Left ventricle myocardium inferior (tissue), 1 donor: ENCODE results near the gene CEP170B. TPM values are rescaled to one million over a fixed set of nuclear protein-coding genes. Genes with fewer than 3 reads are reported as not detected.
"Not testable (repeated sequence)": the region's sequence is repeated elsewhere in the genome, so short reads cannot be mapped to it uniquely, and the experiment has no call there.

Experiments
- DNase-seq: peaks from one replicate; pipeline ENCODE4 v3.0.0-alpha.2; 2020
- H3K27ac ChIP-seq: fragments of 200-600 bp; replicated peaks from 2 replicates; pipeline ENCODE4 v1.8.0; 2021
- H3K27me3 ChIP-seq: fragments of 200-600 bp; 2 replicates; pipeline ENCODE4 v1.8.0; 2021; ENCODE audit warnings: low read depth
- H3K36me3 ChIP-seq: fragments of 200-600 bp; 2 replicates; pipeline ENCODE4 v1.8.0; 2021
- H3K4me1 ChIP-seq: fragments of 200-600 bp; 2 replicates; pipeline ENCODE4 v1.8.0; 2021
- H3K4me3 ChIP-seq: fragments of 200-600 bp; 2 replicates; pipeline ENCODE4 v1.8.0; 2021; ENCODE audit warnings: mild to moderate bottlenecking, moderate library complexity
- H3K9me3 ChIP-seq: fragments of 200-600 bp; replicated peaks from 2 replicates; pipeline ENCODE4 v1.8.0; 2021
- intact Hi-C: fragments of 100-400 bp; cut with micrococcal nuclease; formaldehyde crosslinking; loops from one replicate; pipeline ENCODE4 v1.11.0; 2022
- total RNA-seq: library from RNA; stranded (reverse); fragmentation: NEBNext Ultra II Directional; extraction: Animal tissue kit (Norgen Biotek cat#: 25700); gene quantifications from one replicate; pipeline ENCODE4 v1.2.1, GENCODE V29; 2021
- TF ChIP-seq, protein P1 (sequence below): fragments of 200-600 bp; IDR thresholded peaks from 2 replicates; pipeline ENCODE4 v1.8.0; 2021; ENCODE audit warnings: antibody characterized with exemption, mild to moderate bottlenecking, borderline replicate concordance
- donor health status: DM: no; HTN: yes; CAD: no; lungs with severe emphysema.

CEP170B gene
- total RNA-seq, 1 donor from 2014 or later, result 11.7 TPM

- Histone ChIP-seq H3K27me3 (peaks cover 92% of the 10 kb centered on the region), H3K9me3 (no peaks in the 10 kb centered on the region), H3K4me1 (peaks cover 17% of the 10 kb centered on the region), H3K36me3 (no peaks in the 10 kb centered on the region), H3K27ac (no peak overlapping the region), H3K4me3 (no peak overlapping the region)
- intact Hi-C loops, result no loop called here
- no peak for DNase-seq
- TF ChIP-seq, protein P1, sequence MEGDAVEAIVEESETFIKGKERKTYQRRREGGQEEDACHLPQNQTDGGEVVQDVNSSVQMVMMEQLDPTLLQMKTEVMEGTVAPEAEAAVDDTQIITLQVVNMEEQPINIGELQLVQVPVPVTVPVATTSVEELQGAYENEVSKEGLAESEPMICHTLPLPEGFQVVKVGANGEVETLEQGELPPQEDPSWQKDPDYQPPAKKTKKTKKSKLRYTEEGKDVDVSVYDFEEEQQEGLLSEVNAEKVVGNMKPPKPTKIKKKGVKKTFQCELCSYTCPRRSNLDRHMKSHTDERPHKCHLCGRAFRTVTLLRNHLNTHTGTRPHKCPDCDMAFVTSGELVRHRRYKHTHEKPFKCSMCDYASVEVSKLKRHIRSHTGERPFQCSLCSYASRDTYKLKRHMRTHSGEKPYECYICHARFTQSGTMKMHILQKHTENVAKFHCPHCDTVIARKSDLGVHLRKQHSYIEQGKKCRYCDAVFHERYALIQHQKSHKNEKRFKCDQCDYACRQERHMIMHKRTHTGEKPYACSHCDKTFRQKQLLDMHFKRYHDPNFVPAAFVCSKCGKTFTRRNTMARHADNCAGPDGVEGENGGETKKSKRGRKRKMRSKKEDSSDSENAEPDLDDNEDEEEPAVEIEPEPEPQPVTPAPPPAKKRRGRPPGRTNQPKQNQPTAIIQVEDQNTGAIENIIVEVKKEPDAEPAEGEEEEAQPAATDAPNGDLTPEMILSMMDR, result no peak
Observed at GRCh38 chr14:104845834-104846441, 19.1 kb upstream of the CEP170B start.

DNA sequence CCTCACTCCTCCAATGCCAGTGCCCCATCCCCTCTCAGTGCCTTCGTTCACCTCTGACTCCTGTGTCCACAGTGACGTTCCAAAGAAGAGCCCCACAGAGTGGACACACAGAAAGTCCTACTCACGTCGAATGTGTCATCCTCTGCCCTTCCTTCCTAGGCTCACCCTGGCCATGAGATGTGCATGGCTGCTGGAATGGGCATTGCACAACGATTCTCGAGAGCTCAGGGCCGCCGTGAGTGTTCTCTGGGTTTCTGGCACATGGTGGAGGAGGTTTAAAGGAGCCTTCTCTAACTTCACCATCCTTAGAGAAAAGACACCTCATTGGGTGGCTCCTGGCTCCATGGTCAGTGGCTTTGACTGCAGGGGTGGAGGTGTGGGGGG lies 12.8 kb upstream of the CEP170B start:
- Histone ChIP-seq H3K9me3 (no peaks in the 10 kb centered on the region), H3K27me3 (peaks cover 66% of the 10 kb centered on the region), H3K4me1 (no peaks in the 10 kb centered on the region), H3K36me3 (no peaks in the 10 kb centered on the region), H3K27ac (no peak overlapping the region), H3K4me3 (no peak overlapping the region)
- intact Hi-C loops, result no loop called here
- no peak for DNase-seq
- TF ChIP-seq, protein P1, result no peak

GRCh38 chr14:104855532-104856090 lies 9.5 kb upstream of the CEP170B start:
- no peak overlapping the region for H3K27ac ChIP-seq
- TF ChIP-seq, protein P1, result no peak
- no peak overlapping the region for H3K4me3 ChIP-seq
- H3K4me1 ChIP-seq, result no peaks in the 10 kb centered on the region
- no peaks in the 10 kb centered on the region for H3K36me3 ChIP-seq
- H3K27me3 ChIP-seq, result peaks cover 35% of the 10 kb centered on the region
- intact Hi-C loops, result no loop called here
- H3K9me3 ChIP-seq, result no peaks in the 10 kb centered on the region
- DNase-seq, result no peak

- no peak overlapping the region for H3K27ac ChIP-seq
- H3K4me3 ChIP-seq, result no peak overlapping the region
- no peak for DNase-seq
- no peaks in the 10 kb centered on the region for H3K36me3 ChIP-seq
- intact Hi-C loops, result no loop called here
- no peaks in the 10 kb centered on the region for H3K9me3 ChIP-seq
- TF ChIP-seq, protein P1, result no peak
- peaks cover 28% of the 10 kb centered on the region for H3K27me3 ChIP-seq
- H3K4me1 ChIP-seq, result no peaks in the 10 kb centered on the region
Observed at GRCh38 chr14:104856157-104856868, 8.8 kb upstream of the CEP170B start.

DNA sequence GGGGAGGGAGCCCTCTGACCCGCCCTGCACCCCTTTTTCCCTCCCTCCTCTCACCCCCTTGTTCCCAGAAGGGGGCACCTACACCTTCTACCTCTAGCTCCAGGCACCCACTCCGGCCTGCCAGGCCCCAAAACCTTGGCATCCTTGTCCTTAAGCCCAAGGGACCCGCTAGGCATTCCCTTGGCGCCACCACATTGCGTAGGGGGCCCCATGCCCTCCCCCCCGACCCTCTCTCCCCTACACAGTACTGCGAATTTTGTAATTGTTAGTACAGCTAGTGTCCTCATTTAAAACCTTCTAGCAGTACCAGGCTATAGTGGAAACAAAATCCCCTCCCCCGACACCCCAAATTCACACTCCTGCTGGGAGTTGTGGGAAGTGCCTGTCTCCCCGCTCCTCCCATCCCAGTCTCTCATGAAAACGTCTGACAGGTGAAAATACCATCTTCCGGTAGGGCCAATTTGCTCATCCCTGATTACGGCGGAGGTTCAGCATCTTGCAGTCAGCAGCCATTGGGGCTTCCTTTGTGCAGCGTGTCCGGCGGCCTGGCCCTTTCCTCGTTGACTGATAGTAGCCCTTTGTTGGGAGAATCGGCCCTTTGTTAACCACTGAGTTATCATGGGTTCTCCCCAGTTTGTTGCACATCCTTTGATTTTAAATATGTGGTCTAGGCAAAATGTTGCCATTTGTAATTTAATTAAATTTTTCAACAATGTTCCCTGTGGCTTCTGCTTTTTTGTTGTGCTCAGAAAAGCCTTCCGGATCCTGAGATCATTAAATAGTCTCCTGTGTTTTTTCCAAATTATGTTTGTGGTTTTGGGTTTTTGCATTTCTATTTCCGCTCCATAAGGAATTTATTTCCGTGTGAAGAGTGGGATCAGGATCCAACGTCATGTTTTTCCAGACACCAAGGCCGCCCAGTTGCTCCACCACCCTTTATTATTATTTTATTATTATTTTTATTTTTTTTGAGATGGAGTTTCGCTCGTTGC lies 7.9 kb upstream of the CEP170B start:
- TF ChIP-seq, protein P1, result no peak
- Histone ChIP-seq H3K27me3 (peaks cover 19% of the 10 kb centered on the region), H3K9me3 (no peaks in the 10 kb centered on the region), H3K27ac (no peak overlapping the region), H3K36me3 (no peaks in the 10 kb centered on the region), H3K4me3 (no peak overlapping the region), H3K4me1 (no peaks in the 10 kb centered on the region)
- intact Hi-C loops, result no loop called here
- DNase-seq, result no peak

DNA sequence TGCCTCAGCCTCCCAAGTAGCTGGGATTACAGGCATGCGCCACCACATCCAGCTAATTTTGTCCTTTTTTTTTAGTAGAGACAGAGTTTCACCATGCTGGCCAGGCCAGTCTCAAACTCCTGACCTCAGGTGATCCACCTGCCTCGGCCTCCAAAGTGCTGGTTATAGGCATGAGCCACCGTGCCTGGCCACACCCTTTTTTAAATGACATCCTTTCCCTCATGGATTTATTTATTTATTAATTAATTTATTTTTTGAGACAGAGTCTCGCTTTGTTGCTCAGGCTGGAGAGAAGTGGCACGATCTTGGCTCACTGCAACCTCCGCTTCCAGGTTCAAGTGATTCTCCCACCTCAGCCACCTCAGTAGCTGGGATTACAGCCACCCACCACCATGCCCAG lies 7.1 kb upstream of the CEP170B start:
- DNase-seq, H3K9me3 ChIP-seq, H3K36me3 ChIP-seq, H3K4me1 ChIP-seq, intact Hi-C loops, H3K27ac ChIP-seq, H3K4me3 ChIP-seq: not testable (repeated sequence)
- peaks cover 13% of the 10 kb centered on the region for H3K27me3 ChIP-seq
